Activated T-cell treated with anti-CD3 and anti-CD28 coated beads for 4 hours (primary cell): ENCODE data around the gene ZCWPW2.

Source experiments
- DNase-seq: peaks from one replicate; pipeline ENCODE4 v3.0.0-alpha.2; 2020

The ZCWPW2 gene

DNA sequence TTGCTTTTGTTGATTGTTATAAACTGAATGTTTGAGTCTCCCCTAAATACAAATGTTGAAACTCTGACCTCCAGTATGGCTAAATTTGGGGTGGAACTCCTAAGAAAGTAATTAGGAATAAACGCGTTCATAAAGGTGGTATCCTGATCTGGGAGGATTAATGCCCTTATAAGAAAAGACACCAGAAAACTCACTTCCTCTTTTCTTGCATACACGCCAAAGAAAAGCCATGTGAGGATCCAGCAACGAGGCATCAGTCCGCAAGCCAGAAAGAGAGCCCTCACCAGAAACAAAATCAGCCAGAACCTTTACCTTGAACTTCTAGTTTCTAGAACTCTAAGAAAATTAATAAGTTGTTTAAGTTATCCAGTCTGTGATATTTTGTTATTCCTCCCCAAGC is 37.5 kb downstream of the ZCWPW2 start:
- no peak for DNase-seq

DNA sequence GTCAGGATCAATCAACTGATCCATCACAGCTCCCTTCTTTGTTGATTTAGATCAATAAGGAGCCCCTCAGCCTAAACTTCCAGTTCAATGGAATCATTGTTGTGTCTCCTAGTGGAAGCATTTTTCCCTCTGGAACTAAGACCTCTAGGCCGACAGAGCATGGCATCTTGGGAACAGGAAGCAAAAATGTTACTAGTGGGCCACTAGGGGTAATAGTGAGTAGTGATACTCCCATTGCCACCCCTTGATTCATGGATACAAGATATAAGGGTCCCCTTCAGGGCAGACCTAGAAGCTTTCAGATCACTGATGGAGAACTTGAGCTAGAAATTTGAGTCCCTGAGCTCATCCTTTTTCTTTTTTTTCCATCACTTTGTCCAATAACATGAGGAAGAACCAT is 40.5 kb downstream of the ZCWPW2 start:
- no peak for DNase-seq

DNA sequence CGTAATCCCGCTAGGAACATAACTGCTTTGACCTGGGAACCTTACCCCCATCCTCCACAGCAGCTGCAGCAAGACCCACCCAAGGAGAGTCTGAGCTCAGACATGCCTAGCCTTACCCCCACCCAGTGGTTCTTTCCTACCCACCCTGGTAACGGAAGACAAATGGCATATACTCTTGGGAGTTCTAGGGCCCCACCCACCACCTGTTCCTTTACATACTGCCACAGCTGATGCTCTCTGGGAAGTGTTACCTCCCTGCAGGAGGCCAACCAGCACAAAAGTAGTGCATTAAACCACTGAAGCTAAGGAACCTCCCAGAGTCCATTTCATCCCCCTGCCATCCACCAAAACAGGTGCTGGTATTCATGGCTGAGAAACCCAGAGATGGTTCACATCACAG is 50.7 kb downstream of the ZCWPW2 start:
- DNase-seq = no peak

DNA sequence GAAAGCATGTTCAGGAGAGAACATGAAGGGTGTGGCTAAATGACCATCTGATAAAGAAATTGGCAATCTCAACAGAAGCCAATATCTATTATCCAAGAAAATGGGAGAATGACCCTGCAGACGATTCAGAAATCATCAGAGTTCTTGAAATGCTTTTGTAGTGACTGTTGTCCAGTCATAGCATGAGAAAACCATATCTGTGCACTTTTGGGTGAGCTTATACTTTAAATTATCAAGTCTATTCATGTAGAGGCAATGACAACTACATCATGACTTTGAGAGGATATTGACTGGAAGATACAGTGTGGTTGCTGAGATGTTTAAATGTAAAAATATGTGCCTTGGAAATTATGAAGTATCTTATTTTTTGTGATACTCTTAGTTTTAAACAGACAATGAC is 57.7 kb downstream of the ZCWPW2 start:
- no peak for DNase-seq

DNA sequence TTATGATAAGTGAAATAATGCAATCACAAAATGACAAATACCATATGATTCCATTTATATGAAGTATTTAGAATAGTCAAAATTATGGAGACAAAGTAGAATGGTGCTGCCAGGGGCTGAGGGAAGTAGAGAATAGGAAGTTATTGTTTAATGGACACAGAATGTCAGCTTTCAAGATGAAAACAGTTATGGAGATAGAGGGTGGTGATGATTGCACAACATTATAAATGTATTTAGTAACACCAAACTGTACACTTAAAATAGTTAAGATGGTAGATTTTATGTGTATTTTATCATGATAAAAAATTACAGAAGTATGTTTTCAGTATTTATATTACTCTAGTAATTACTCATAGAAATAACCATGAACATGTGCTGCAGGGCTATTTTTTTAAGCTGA is 100.9 kb downstream of the ZCWPW2 start:
- no peak for DNase-seq

DNA sequence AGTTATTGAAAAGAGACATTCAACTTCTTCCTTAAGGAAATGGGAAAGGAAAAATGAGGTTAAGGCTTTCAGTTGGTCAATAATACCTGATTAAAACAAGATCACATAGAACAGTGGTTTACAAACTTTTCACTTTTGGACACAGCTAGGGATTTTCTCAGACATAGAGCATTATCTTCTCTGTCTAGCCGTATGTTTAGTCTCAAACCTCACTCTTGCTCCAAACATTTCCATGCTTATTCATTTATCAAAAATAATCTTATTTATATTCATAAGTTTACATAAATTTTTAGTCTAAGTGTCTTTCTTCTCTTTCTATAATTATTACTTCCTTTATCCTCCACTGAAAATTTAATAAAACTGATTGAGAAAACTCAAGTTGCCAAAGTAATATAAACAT is 114.3 kb downstream of the ZCWPW2 start:
- DNase-seq = no peak

DNA sequence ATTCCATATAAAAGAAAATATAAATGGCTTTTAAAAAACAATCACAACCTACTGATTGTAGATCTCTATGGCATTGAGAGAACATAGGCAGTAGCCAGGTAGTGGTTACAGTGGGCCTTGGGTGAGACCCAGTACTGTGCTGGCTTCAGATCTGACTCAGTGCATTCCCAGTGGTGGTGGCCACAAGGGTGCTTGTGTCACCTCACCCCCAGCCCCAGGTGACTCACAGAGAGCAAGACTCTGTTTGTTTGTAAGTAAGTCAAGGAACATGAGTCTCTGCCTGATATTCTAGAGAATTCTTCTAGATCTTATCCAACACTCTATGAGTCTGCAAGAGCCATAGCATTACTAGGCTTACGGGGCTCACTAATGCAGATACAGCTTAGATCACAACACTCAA is 118.9 kb downstream of the ZCWPW2 start:
- no peak for DNase-seq

DNA sequence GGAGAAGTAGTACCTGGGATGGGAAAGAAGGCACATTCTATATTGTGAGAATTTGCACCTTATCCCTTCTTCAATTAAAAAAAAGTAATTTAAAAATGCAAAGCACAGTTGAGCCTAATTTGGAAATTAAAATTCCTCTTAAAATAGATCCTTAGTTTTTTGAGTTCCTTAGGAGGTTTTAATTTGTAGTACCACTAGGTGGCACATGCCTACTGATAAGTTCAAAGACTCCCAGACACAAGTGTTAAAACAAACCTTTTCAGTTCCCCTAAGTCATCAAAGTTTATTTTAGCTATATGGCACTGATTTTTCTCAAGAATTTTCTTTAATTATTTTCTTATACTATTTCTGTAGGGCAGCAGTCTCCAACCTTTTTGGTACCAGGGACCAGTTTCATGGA is 127.7 kb downstream of the ZCWPW2 start:
- no peak for DNase-seq

DNA sequence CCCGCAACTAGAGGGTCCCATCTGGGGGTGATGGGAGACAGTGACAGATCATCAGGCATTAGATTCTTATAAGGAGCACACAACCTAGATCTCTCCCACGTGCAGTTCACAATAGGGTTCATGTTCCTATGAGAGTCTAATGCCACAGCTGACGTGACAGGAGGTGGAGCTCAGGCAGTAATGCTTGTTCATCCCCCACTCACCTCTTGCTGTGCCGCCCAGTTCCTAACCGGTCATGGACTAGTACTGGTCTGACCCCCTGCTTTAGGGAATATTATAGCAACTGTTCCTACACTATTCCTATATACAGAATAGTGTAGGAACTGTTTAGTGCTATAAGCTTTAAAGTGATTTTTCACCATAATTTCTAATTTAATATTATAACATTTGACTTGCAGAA is 128.2 kb downstream of the ZCWPW2 start:
- DNase-seq = no peak

DNA sequence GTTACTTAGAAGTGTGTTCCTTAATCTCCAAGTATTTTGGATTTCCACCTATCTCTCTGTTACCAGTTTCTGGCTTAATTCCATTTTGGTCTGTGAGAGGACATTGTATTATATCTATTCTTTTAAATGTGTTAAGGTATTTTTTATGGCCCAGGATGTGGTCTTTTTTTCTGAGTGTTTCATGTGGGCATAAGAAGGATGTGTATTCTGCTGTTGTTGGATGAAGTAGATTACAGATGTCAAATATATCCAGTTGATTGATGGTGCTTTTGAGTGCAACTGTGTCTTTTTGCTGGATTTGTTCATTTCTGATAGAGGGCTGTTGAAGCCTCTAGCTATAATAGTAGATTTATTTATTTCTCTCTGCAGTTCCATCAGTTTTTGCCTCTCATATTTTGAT is 136.6 kb downstream of the ZCWPW2 start:
- DNase-seq = no peak

DNA sequence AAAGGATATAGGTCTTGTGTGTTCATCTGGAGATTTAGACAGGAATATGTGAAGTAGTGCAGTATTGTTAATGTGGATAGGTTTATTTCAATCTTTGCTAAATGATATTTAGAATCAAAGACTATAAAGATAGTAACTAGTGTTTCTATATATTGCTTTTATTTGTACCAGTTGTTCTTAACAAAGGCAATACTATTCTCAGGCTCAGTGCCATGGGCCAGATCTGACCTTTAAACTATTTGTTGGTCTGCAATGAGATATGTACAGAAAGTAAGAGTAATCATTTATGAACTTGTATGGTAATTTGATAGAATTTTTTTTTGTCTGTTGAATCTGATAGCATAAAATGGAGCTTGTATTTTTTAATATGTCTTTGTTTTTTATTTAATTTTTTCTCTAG is 146.8 kb downstream of the ZCWPW2 start:
- DNase-seq = no peak

DNA sequence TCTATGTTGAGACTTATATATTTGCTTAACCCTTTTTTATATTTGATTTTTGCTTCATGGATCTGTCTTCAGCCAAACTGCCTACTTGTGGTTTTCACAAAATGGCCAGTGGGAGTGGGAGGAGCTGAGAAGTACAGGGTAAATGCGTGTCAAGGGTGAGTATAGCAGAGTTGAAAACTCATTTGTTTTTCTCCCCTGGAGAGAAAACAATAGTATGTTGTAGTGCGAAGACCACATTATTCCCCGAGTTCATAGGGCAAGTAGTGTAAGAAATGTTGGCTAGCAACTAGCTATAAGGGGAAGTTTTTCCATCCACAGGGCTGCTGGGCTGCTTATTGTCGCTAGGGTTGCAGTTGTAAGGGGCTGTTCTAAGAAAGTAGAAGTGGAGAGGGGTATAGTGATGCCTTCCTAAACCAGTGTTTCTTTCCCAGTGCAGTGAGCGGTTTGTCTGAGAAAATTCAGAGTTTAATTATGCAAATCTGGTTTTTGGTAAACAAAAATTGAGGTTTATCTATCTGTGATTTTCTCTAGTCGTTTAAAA is 153.9 kb downstream of the ZCWPW2 start:
- DNase-seq = no peak

DNA sequence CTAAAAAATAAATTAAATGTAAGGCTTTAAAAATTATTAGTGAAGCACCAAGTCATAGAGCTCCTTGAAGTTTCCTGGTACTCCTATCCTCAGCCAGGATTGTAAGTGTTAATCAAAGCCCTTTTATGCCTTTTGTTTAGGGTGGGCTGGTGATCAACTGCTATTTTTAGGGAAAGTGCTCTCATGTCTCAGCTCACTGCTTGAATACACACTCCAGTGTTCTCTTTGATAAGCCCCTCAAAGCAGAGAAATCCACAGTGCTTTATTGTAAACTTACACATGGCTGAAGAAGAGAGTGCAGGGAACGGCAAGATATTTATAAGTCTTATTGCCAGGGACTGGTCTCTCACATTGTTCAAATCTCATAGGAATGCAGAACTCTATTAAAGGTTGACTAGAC is 156.5 kb downstream of the ZCWPW2 start:
- no peak for DNase-seq

DNA sequence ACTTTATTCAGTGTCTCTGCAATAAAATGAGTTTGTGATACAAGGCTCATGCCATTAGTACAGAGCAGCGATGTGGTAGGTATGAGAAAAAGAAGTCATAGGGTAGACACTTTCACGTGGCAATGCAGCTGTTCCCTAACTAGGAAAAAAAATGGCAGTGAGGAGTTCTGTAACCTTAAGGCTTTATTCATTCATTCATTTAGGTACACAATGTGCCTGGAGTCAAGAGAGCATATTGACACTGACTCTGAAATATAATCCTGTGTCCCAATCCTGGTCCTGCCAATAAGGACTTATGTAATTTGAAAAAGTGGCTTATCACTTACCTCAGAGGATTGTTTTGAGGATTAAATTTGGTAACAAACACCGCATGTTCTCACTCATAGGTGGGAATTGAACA is 173.1 kb downstream of the ZCWPW2 start:
- no peak for DNase-seq

DNA sequence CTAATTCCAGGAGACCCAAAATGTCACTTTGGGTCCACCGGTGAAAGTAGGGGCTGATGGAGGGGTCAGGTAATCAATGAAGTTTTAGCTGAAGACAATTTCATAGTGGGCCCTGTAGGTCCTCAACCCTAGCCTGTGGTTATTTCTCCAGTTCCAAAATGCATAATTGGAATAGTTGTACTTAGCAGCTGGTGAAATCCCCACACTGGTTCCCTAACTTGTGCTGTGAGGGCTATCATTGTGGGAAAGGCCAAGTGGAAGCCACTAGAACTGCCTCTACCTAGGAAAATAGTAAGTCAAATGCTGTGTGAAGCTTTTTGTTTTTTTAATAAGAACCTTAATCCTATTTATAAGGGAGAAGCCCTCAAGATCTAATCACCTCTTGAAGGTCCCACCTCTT is 193.8 kb downstream of the ZCWPW2 start:
- no peak for DNase-seq

DNA sequence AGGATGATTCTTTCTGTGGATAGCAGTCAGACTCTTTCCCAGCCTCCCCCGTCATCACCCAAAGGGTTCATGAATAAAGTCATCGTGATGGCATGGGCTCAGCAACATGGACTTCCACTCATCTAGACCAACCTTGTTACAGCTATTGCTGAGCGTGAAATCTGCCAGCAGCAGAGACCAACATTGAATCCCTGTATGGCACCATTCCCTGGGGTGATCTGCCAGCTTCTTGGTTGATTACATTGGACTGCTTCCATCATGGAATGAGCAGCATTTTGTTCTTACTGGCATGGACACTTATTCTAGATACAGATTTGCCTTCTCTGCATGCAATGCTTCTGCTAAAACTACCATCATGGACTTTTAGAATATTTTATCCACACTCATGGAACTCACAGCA is 195.7 kb downstream of the ZCWPW2 start:
- DNase-seq = no peak

DNA sequence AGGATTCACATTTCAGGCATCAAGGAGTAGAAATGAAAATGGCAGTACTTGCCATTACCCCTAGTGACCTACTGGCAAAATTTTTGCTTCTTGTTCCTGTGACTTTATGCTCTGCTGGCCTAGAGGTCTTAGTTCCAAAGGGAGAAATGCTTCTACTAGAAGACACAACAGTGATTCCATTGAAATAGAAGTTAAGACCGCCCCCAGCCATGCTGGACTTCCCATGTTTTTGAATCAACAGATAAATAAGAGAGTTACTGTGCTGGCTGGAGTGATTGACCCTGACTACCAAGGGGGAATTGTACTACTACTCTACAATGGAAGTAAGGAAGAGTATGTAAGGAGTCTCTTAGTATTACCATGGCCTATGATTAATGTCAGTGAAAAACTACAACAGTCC is 196.3 kb downstream of the ZCWPW2 start:
- no peak for DNase-seq

DNA sequence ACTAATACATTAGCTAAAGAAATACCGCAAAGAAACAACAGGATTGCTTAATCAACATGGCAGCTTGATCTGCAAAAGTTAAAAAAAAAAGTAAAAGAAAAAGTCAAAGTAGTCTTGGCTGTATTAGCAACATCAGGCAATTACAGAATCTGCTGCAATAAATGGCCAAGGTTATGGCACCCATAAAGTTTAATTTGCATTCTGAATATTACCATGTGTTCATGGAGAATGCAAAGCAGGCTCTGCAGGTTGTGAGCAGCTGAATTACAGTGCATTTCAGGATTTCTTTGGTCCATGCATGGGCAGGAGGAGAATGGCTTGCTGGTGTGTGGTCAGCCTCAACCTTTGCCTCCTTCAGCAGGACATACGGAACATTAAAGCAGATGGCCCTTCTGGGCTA is 199.2 kb downstream of the ZCWPW2 start:
- DNase-seq = no peak

DNA sequence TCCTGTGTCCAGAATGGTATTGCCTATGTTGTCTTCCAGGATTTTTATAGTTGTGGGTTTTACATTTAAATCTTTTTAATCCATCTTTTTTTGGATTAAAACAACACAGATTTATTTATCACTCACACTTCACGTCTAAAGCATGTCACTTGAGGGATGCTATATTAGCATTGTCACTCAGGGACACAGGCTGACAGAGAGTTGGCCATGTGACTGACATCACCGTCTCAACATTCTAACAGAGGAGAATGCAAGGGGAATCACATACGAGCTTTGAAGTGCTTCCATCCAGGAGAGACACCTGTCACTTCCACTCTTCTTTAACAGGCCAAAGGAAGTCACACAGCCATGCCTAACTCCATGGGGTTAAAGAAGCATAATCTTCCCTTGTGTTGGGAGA is 204.7 kb downstream of the ZCWPW2 start:
- DNase-seq = no peak

DNA sequence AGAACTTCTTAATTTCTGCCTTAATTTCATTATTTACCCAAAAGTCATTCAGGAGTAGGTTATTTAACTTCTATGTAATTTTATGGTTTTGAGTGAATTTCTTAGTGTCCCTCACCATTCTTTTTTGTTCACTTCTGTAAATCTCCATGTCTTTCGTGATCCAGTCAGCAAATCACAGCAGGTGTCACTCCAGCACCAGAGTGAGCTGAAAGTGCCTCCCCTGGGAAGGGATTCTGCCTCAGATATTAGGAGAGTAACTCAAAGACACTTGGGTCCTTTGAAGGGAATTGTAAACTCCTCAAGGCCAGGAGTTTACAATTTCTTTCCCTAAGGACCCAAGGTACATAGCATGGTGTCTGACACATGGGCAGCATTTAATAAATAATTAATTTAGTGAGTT is 207.7 kb downstream of the ZCWPW2 start:
- DNase-seq = no peak

DNA sequence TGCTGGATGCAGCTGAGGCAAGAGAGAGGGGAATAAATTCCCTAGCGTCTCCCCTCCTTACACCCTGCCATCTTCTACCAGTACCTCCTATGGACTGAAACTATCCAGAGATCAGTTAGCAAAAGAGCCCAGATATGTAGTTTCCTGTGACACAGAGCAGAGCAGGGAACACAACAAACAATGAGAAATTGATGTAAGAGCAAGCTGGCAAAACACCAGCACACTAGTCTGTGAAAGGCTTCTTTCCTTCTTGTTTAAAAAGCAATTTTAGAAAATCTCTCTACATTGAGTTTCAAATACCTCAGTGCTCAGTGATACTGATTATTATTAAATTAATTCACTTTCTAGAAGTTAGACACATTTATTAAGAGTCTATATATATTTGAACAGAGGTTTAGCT is 215.7 kb downstream of the ZCWPW2 start:
- DNase-seq = no peak

DNA sequence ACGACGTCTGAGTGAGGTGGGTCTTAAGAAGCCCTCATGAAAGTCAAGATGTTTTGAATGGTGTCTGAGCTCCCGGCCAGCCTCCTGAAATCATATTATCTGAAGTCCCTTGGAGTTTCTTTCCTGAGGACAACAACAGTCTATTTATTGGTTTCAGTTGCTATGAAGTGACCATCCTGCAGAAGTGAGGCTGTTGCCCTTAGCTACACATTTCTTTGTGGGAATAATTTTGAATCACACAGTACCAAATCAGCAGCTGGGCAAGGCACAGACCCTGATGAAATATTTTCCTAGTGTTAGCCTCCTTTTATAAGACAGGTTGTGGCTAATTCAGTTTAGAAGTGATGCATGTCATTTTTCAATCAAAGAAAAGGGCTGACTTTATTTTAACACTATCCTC is 220.8 kb downstream of the ZCWPW2 start:
- DNase-seq = no peak

DNA sequence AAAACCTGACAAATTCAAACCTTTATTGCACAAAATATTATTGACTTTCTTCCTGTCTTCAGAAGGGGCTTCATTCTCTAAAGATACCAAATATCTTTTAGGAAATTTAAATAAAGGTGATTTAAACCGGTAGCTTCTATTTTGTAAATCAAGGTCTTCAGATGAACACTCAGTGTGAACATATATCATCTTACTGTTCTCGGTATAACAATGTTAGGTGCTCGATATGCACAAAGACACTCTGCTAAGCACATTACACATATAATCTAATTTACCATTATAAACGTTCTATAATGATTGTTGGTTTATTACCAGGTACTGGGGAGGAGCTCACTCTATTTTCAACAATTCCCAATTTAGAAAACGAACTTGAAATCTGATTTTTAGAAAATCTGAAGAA is 225.5 kb downstream of the ZCWPW2 start:
- DNase-seq = no peak

DNA sequence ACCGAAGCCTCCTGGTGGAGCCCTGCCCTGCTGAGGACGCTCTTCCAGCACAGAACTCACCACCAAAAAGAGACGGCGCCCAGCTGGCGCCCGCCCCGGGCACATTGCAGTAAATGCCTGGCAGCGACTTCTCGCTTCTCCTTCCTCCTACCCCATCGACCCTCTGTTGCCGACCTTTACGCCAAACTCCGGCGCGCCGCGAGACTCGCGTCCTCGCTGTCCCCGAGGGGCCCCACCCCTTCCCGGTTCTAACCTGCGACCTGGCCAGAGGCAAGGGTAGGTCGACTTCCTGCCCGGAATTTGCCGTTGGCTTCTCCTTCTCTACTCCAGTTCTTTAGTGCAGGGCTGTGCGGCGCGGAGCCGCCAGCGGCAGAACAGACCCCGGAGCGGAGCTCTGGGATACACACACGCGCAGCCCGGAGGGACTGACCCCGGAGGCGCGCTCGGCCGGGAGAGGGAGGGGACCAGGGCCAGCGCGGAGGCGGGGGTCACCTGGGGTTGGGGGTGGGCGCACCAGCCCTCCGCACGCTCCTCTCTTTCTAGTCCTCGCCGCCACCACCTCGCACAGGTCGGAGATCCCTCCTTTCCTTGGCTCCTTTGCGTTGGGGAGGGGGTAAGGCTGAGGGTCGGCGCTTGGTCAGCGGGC is 226.7 kb downstream of the ZCWPW2 start:
- DNase-seq = no peak
